A673 (cell line): Measurements from ENCODE around the gene ZGRF1. TPM values are rescaled to one million over a fixed set of nuclear protein-coding genes. Genes with fewer than 3 reads are reported as not detected.
A peak's percentile ranks its signal among the peaks of the same experiment; 100 is the strongest.
"Not testable (repeated sequence)": the region's sequence is repeated elsewhere in the genome, so short reads cannot be mapped to it uniquely, and the experiment has no call there.

Experiments
- BruUV-seq: library from RNA; stranded (reverse); fragments of 400-500 nt; replicated peaks from 2 replicates; lab custom pipeline; 2021; lab: Mats Ljungman, UMichigan
- CTCF ChIA-PET: fragments of 300-600 bp; sonication (Branson Sonifier 250); formaldehyde crosslinking; loops from one replicate; lab custom pipeline; 2022; ENCODE audit warnings: antibody characterized with exemption; lab: Charles Lee
- POLR2A ChIA-PET: fragments of 300-600 bp; sonication (Branson Sonifier 250); formaldehyde crosslinking; loops from one replicate; lab custom pipeline; 2022; ENCODE audit warnings: antibody characterized with exemption; ENCODE audit not compliant: low non-redundant PET; lab: Charles Lee
- DNase-seq: peaks from one replicate; pipeline ENCODE4 v3.0.0-alpha.2; 2015; ENCODE audit warnings: low spot score
- H3K27ac ChIP-seq: fragments of 200-600 bp; sonication (generic); 2 replicates; pipeline ENCODE4 v1.5.1; 2016; ENCODE audit warnings: mixed run types, low read depth, mild to moderate bottlenecking, mixed read lengths, antibody characterized with exemption, low read length; ENCODE audit not compliant: poor library complexity, severe bottlenecking
- H3K27me3 ChIP-seq: fragments of 200-600 bp; sonication (generic); replicated peaks from 2 replicates; pipeline ENCODE4 v1.6.1; 2017; ENCODE audit warnings: mixed run types, low read depth, mild to moderate bottlenecking, mixed read lengths, antibody characterized with exemption, low read length; ENCODE audit not compliant: insufficient read depth, poor library complexity
- H3K36me3 ChIP-seq: fragments of 200-600 bp; sonication (generic); 2 replicates; pipeline ENCODE4 v1.6.1; 2016; ENCODE audit warnings: mixed run types, mild to moderate bottlenecking, mixed read lengths, antibody characterized with exemption, low read length; ENCODE audit not compliant: insufficient read depth, poor library complexity, severe bottlenecking
- H3K4me1 ChIP-seq: fragments of 200-600 bp; sonication (generic); 2 replicates; pipeline ENCODE4 v1.6.1; 2017; ENCODE audit warnings: mixed run types, mild to moderate bottlenecking, mixed read lengths, antibody characterized with exemption, low read length; ENCODE audit not compliant: insufficient read depth, poor library complexity, severe bottlenecking
- H3K4me3 ChIP-seq: fragments of 200-600 bp; sonication (generic); 2 replicates; pipeline ENCODE4 v1.5.1; 2016; ENCODE audit warnings: low read depth, mixed run types, mild to moderate bottlenecking, mixed read lengths, low read length; ENCODE audit not compliant: poor library complexity, severe bottlenecking
- H3K9me3 ChIP-seq: fragments of 200-600 bp; sonication (generic); 2 replicates; pipeline ENCODE4 v1.6.1; 2016; ENCODE audit warnings: mixed run types, low read depth, mild to moderate bottlenecking, mixed read lengths, antibody characterized with exemption, low read length; ENCODE audit not compliant: poor library complexity, severe bottlenecking
- CTCF ChIP-seq: fragments of 300-800, 200-600 bp; sonication (generic); conservative IDR thresholded peaks from 2 replicates; pipeline ENCODE4 v1.5.1; 2017; ENCODE audit warnings: low read depth, mild to moderate bottlenecking, antibody characterized with exemption, low read length, moderate library complexity, mixed read lengths
- EZH2 ChIP-seq: fragments of 200-600 bp; sonication (generic); IDR thresholded peaks from 2 replicates; pipeline ENCODE4 v1.6.1; 2017; ENCODE audit warnings: borderline replicate concordance, low read depth, mild to moderate bottlenecking, mixed read lengths, antibody characterized with exemption, low read length; ENCODE audit not compliant: poor library complexity, severe bottlenecking
- intact Hi-C: fragments of 100-400 bp; cut with micrococcal nuclease; formaldehyde crosslinking; loops from one replicate; pipeline ENCODE4 v1.10.0; 2022; ENCODE audit not compliant: unreplicated experiment
- microRNA-seq: library from miRNA; unstranded; fragments of <30 nt; microRNA quantifications from one replicate; pipeline ENCODE4 v1.2.0, GENCODE V29; 2021
- total RNA-seq: library from RNA; stranded (reverse); gene quantifications from 2 replicates; pipeline ENCODE4 v1.2.3, GENCODE V29; 2021

ZGRF1 gene
- total RNA-seq, 1 experiment from 2014 or later = 31.4 TPM

- Histone ChIP-seq H3K36me3 (no peaks in the 10 kb centered on the region), H3K27ac (no peak overlapping the region), H3K9me3 (no peaks in the 10 kb centered on the region), H3K27me3 (peaks cover 41% of the 10 kb centered on the region), H3K4me1 (no peaks in the 10 kb centered on the region), H3K4me3 (no peak overlapping the region)
- intact Hi-C loops = no loop called here
- no peak for TF ChIP-seq EZH2
- CTCF ChIA-PET = no interaction called here
- POLR2A ChIA-PET = interaction anchor here (0.6 kb wide), 1 partner anchor 10 kb away, joined by 4 read pairs; no protein-coding TSS in a partner anchor
- BruUV-seq = no TSS peak
- no peak for DNase-seq
These were observed 133.8 kb downstream of the ZGRF1 start for GRCh38 chr4:112502871-112503270.

GRCh38 chr4:112492321-112492720 is 144.4 kb downstream of the ZGRF1 start:
- H3K27me3 ChIP-seq = no peaks in the 10 kb centered on the region
- ChIA-PET CTCF (no interaction called here), POLR2A (no interaction called here)
- BruUV-seq = no TSS peak
- H3K9me3 ChIP-seq = no peaks in the 10 kb centered on the region
- no peaks in the 10 kb centered on the region for H3K36me3 ChIP-seq
- intact Hi-C loops = no loop called here
- no peak for TF ChIP-seq EZH2
- no peak for TF ChIP-seq CTCF
- H3K27ac ChIP-seq = no peak overlapping the region
- H3K4me3 ChIP-seq = no peak overlapping the region
- H3K4me1 ChIP-seq = no peaks in the 10 kb centered on the region
- no peak for DNase-seq

GRCh38 chr4:112490808-112491207 is 145.9 kb downstream of the ZGRF1 start:
- H3K27me3 ChIP-seq, DNase-seq, intact Hi-C loops, CTCF ChIA-PET, POLR2A ChIA-PET, H3K4me1 ChIP-seq, H3K36me3 ChIP-seq, BruUV-seq, H3K27ac ChIP-seq, H3K9me3 ChIP-seq, H3K4me3 ChIP-seq: not testable (repeated sequence)

Small RNA genes within 50 kb of the gene (microRNA-seq; reads per million reads assigned to microRNA genes)
- gene MIR302A (80.6 reads per million, percentile 61 among the genes with 10 or more reads in this experiment), gene MIR302B (64.4 reads per million, percentile 59 among the genes with 10 or more reads in this experiment), gene MIR302C (17.0 reads per million, percentile 40 among the genes with 10 or more reads in this experiment), gene MIR302D (44.2 reads per million, percentile 55 among the genes with 10 or more reads in this experiment), gene MIR367 (not detected)

Other genes starting within 250 kb of the ZGRF1 start
- not detected in 2 replicates for gene NEUROG2, start 120.7 kb downstream of the ZGRF1 start, total RNA-seq
- 40.6 and 40.8 TPM in 2 replicates for gene LARP7, start 234 bp upstream of the ZGRF1 start, total RNA-seq